HT-29 (cell line): Measurements from ENCODE around the gene CEP170. TPM values are rescaled to one million over a fixed set of nuclear protein-coding genes. Genes with fewer than 3 reads are reported as not detected.
"Not testable (repeated sequence)": the region's sequence is repeated elsewhere in the genome, so short reads cannot be mapped to it uniquely, and the experiment has no call there.

Experiments used
- DNase-seq: peaks from one replicate; pipeline ENCODE4 v3.0.0-alpha.2; 2015; ENCODE audit warnings: low spot score
- total RNA-seq: library from RNA; depleted of rRNA; stranded (reverse); fragments of >200 nt; shearing (Covaris generic); gene quantifications from 2 replicates; pipeline ENCODE4 v1.2.3, GENCODE V29; 2014

Gene CEP170
- total RNA-seq, 1 experiment from 2014 or later: 21.8 TPM

DNA sequence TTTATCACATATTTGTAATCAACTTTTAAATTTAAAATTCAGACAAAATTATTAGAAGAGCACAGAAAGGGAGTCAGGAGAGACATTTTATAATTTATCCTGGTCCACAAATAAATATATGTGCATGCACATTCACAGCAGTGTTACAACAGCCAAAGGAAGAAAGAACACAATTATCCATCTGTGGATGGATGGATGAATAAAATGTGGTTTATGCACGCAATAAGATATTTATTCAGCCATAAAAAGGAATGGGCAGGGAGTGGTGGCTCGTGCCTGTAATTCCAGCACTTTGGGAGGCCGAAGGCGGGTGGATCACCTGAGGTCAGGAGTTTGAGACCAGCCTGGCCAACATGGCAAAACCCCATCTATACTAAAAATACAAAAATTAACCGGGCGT is 77.3 kb downstream of the CEP170 start:
- not testable (repeated sequence) for DNase-seq

DNA sequence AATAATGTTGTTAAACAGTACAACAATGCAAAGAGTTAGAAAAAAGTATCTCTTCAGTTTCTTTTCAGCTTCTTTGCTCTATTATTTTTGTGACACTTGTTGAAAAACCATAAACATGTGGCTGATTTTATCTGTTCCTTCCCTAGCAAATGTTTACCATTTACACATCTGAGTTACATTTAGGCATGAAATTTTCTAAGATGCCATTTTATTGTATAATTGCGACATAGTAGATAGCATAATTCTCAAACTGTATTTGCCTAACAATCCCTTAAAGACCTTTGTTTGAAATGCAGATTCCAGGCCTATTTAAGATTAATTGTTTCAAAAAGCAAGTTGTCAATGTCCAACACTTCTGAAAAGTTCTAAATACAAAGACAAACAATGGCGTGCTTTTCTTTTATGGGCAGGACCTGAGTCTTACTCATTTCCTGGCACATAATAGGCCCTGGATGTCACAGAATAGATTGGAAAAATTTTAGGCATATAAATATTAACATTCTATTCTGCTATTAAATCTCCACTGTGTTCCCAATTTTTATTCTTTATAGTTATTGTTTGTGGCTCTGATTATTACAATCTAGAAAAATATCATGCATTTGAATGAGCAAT is 81.2 kb downstream of the CEP170 start:
- DNase-seq: not testable (repeated sequence)

DNA sequence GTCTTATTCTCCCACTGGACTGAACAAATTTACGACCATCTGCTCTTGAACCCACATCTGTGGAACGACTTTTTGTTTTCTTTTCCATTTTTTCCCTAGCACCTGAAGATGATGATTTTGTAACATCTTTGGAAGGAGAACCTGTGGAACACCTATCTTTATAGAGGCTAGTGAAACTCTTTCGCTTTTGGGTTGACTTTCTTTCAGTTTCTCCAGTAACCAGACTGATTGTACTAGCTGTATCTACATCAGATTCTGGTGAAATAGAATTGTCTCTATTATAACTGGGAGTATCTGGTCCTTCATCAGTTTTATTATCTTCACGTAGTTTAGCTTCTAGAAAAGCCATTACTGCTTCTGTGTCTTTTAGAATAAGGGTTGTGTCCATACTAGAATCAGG is 90.2 kb downstream of the CEP170 start:
- not testable (repeated sequence) for DNase-seq

DNA sequence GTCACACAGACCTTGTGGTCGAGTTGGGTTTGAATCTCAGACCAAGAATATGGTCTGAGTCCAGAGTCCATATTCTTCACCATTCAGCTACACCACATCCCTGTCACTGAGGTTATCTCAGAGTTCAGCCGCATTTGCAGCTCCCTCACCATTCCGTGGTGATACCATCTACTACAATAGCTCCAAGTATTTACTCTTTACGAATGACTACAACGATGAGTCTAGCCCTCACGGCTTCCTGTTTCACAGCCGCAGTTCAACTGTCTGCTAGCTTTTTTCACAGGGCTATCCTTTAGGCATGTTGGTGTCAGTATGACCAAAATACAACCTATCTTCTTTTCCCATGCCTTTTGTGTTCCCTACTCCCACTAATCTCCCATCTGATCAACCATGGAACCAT is 104.2 kb downstream of the CEP170 start:
- DNase-seq: not testable (repeated sequence)

DNA sequence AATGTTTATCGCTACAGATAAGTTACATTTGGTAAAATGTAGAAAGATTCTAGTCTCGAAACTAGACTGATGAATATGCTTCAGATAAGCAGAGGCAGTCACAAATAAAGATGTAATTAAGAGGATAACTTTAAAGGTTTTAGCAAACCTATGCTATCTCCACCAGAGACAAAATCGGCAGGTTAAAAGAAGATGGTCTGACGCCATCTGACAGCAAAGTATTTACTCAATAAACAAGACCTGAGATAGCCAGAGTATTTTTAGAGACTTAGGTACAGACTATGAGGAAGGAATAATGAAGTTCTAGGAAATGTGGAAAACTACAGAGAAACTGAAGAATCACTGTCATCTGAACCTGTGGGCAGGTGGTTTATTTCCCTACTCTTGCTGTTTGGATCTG is 106.0 kb downstream of the CEP170 start:
- DNase-seq: not testable (repeated sequence)

DNA sequence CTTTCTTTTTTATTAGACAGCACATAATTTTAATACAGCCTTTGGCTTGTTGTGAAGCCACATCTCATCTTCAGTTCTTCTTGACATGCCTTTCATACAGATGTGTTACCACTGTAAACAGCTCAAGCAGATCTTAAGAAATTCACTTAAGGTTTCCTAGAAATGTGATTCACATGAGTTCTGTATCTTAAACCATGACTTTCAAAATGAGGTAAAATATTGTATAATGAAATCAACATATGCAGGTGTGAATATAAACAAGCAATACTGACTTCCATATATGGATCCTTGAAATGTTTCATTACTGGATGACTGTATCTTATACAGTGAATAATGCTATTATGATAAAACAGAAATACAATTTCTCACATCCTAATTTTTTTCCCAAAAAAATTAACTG is 107.7 kb downstream of the CEP170 start:
- not testable (repeated sequence) for DNase-seq

DNA sequence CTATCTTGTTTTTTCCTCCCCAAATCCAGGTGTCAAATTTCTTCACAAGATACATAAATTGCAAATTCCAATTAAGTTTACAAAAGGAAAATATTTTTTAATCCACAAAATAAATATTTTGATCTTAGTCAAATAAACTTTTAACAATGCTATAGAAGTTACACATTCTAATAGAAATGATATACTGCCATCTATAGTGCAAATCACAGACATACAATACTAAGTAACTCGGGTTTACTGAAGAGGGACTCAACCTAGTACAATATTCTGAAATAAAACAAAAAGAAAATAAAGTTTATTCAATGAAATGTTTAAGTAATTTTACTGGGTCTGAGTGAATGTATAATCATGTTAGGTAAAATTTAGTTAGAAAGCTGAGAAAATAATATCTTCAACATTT is 114.6 kb downstream of the CEP170 start:
- not testable (repeated sequence) for DNase-seq

DNA sequence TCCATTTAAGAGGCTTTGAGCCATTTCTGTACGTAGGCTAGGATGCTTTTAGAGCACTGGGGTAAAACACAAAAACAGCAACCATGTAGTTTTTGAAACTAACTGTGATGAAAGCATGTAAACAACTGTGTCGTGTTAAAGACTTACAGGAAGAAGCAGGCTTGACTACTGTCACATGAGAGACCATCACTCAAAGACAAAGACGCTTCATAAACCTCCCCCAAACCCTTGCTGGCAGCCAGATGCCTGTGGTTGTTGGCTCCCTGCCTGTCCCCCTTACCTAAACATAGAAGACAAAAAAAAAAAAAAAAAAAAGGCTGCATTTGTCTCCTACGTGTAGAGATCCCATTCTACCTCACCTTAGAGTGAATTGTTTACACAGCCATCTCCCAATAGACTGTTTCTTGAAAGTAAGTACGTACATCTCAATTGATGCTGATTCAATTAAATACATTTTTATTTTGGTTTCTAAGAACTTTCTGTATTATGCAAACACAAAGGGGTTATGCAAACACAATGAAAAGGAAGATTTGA is 132.1 kb downstream of the CEP170 start:
- not testable (repeated sequence) for DNase-seq

DNA sequence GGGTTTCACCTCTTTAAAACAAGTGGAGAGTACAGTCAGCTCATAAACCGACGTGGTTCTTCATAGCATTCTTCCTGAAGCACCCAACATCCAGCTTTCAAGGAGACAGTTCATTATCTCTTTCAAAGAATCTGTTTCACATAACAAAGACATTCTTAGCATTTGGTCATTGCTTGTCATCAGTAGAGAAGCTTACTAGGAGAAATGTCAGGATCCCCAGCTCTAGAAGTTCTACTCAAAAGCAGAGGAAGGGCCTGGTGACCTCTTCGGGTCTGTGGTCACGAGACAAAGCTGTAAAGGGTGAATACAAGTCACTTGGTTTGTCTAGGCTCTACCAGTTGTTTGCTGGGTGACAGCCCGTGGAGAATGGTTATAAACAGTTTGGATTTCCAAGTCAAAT is 133.1 kb downstream of the CEP170 start:
- DNase-seq: not testable (repeated sequence)

DNA sequence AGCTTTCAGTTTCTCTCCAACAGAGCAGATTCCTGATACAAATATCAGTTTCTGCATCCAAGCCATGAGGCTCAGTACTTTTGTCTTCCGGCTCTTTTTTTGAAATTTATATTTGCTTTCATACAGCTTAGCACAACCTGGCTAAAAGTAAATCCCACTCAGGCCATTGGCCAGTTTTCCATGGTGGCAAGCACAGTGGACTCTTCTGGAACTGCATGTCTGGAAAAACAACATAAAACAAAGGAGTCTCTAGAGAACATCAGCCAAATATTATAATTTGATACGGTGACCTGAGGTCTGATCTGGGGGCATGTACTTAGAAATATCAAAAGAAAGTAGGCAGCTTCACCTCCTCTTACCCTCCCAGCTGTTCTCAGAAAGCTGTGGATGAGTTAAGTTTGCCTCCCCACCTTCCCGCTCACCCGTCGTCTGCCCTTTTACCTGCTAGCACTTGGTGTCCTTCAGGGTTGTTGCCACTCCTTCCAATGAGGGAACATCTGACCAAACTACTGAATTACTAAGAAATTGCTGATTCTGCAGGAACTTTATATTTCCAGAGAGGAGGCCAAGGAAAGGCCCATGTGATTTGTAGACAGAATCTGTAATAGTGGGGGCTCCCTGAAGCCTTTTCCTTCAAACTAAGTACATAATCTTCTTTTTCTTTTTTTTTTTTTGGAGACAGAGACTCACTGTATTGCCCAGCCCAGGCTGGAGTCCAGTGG is 136.3 kb downstream of the CEP170 start:
- not testable (repeated sequence) for DNase-seq

DNA sequence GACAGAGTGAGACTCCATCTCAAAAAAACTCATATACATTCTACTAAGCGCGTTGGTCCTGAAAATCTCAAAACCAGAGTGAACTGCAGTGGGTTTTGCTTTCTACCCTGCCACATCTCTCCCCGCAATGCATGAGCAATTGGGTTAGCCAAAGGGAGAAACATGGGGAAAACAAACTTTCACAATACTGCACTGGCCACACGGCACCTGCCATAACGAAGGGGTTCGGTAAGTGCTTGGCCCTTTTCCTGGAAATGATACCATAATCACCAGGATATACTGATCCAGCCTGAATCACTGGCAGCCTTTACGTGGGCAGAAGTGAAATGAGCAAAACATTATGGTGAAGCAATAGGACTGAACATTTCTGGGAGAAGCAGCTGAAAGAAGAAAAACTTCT is 138.9 kb downstream of the CEP170 start:
- not testable (repeated sequence) for DNase-seq

DNA sequence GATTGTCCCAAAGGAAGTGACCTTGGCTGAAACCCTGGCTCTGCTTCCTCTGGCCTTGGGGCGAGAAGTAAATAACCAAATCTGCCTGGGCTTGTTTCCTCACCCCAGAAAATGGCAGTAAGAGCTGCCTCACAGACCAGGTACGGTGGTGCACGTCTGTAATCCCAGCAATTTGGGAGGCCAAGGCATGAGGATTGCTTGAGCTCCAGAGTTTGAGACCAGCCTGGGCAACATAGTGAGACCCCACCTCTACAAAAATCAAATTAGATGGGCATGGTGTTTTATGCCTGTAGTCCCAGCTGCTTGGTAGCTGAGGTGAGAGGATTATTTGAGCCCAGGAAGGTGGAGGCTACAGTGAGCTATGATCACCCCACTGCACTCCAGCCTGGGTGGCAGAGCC is 140.3 kb downstream of the CEP170 start:
- DNase-seq: not testable (repeated sequence)

DNA sequence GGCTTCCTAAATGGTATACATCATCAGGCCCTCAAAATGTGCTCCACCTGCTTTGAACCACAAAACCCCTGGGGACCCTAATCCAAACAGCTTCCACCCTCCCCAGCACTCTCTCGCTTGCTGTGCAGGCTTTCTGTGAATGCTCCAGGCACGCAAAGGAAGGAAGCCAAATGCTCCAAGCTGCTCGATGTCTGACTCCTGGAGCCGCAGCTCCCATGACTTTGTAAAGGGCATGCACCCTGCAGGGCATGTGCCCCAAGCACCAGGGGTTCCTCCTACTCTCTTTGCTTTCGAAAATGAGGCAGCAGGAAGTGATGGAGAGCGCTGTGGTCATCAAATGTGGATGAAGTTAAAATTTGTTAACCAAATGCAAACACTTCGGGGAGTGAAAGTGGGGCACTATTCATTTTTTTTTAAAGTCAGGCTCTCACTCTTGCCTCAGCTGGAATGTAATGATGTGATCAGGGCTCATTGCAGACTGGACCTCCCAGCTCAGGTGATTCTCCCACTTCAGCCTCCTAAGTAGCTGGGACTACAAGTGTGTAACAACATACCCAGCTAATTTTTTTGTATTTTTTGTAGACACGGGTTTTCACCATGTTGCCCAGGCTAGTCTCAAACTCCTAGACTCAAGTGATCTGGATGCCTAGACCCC is 140.9 kb downstream of the CEP170 start:
- DNase-seq: not testable (repeated sequence)

DNA sequence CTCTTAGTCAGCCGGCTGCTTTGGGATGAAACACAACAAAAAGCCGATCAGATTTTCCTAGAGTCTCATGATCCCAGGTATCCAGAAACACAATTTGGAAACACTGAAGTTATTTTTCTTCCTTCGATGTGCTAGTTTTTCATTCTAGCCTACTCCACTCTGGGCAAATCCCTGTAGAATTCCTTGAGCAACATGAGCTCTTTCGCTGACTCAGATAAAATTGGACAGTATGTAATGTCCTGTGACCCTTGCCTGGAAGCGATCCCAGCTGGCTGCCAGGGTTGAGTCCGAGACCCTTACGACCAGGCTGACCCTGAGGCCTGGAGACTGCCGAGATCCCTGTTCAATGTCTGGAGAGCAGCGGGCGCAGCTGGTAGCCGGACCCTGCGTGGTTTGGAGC is 147.9 kb downstream of the CEP170 start:
- not testable (repeated sequence) for DNase-seq

DNA sequence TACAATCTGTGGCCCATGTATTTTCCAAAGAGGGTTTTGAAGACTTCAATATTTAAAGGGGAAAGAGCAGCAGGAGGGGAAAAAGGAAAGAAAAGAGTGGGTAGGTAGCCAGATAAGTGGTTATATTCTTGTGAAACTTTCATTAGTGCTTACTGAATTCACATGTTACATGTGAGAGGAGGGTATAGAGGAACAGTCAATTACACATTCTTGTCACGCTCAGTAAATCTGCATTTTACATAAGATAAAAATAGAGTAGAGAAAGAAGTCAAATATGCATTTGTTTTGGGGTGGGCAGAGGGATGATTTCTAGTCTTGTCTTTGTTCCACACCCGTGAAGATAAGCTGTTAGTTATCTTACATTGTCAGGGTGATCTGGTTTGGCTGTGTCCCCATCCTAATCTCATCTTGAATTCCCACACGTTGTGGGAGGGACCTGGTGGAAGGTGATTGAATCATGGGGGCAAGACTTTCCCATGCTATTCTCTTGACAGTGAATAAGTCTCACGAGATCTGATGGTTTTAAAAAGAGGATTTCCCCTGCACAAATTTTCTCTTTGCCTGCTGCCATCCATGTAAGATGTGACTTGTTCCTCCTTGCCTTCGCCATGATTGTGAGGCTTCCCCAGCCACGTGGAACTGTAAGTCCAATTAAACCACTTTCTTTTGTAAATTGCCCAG is 149.3 kb downstream of the CEP170 start:
- DNase-seq: not testable (repeated sequence)

DNA sequence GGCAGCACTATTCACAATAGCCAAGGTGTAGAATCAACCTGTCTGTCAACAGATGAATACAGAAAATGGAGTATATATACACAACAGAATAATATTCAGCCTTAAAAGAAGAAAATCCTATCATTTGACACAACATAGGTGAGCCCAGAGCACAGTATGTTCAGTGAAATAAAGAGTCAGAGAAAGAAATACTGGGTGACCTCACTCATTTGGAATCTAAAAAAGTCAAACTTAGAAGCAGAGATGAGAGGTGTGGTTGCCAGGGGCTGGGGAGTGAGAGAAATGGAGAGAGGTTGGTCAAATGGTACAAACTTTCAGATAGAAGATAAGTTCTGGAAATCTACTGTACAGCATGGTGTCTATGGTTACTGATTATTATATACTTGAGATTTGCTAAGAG is 150.0 kb downstream of the CEP170 start:
- not testable (repeated sequence) for DNase-seq

DNA sequence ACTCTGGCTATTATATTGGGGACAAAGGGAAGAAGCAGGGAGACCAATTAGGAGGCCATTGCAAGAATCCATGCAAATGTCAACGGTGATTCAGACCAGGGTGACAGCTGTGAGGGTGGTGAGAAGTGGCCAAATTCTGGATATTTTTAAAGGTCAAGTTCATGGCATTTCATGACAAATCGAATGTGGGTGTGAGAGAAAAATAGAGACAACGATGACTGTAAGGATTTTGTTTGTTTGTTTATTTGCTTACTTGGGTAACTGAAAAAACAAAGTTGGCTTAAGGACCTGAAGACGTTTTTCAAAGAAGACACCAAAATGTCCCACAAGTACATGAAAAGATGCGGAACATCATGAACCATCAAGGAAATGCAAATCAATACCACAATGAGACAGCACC is 150.6 kb downstream of the CEP170 start:
- not testable (repeated sequence) for DNase-seq

DNA sequence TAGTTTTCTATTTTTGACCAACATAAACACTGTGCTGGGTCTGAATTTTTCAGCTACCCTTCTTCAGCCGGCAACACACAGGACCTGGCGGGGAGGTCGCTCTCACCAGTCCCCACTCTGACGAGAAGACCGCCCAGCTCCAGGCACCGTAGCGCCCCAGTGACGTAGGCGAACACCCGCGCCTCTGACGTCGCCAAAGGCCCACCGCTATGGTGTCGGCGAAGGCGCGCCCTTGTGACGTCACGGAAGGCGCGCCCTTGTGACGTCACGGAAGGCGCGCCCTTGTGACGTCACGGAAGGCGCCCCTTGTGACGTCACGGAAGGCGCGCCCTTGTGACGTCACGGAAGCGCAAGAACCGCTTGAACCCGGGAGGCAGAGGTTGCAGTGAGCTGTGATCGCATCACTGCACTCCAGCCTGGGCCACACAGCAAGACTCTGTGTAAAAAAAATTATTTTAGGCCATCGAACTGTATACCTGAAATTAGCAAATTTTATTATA is 153.5 kb downstream of the CEP170 start:
- DNase-seq: not testable (repeated sequence)

DNA sequence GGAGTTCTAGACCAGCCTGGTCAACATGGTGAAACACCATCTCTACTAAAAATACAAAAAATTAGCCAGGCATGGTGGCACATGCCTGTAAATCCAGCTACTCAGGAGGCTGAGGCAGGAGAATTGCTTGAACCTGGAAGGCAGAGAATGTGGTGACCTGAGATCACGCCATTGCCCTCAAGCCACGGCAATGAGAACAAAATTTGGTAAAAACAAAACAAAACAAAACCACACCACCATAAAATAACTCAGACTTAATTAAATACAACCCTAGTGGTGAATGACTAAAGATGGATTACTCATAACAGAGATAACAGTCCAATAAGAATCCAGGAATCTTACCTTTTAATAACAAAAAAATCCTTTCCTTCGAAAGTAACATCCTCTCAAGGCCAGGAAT is 167.7 kb downstream of the CEP170 start:
- not testable (repeated sequence) for DNase-seq
